Measurements from ENCODE around the gene DEPDC7.

DNA sequence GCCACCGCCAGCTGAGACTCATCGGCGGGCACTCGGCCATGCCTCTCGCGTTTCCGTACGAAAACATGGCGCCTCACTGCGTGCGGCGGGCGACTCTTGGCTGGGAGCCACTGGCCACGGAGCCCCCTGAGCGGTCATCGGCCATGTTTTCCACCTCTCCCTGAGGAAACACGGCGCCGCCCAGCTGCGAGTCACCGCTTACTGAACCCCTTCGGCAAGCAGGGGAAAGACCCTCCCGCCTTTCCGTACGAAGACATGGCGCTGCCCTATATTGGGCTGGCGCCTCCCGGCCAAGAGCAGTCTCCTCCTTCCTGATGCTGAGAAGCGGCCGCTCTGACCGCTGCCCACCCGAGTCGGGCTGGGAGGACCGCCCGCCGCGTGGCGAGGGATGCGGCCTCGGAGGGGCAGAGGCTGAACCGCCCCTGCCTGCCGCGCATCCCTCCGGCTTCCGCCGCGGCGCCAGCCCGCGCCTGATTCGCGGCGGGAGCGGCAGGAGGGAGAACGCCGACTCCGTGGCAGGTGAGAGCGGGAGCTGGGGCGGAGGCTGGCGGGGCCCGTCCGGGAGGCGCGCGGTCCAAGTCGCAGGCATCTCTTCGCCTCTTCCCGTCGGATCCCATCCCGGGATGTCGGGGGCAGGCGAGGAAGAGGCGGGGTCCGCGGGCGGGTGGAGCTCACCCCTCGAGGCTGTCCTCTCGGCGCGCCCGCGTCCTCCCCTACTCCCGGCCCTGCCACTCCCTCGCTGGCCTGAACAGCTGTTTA, 23.8 kb downstream of the DEPDC7 start, which contains the start of gene TCP11L1:
- no peak for TF ChIP-seq TAF1 (IDR thresholded peaks at IDR 0.05; ENCODE audit: low read depth)
- TF ChIP-seq, protein P1, sequence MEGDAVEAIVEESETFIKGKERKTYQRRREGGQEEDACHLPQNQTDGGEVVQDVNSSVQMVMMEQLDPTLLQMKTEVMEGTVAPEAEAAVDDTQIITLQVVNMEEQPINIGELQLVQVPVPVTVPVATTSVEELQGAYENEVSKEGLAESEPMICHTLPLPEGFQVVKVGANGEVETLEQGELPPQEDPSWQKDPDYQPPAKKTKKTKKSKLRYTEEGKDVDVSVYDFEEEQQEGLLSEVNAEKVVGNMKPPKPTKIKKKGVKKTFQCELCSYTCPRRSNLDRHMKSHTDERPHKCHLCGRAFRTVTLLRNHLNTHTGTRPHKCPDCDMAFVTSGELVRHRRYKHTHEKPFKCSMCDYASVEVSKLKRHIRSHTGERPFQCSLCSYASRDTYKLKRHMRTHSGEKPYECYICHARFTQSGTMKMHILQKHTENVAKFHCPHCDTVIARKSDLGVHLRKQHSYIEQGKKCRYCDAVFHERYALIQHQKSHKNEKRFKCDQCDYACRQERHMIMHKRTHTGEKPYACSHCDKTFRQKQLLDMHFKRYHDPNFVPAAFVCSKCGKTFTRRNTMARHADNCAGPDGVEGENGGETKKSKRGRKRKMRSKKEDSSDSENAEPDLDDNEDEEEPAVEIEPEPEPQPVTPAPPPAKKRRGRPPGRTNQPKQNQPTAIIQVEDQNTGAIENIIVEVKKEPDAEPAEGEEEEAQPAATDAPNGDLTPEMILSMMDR (IDR thresholded peaks at IDR 0.05; ENCODE audit: poor library complexity, severe bottlenecking) = no peak
- no peak for TF ChIP-seq EZH2 (IDR thresholded peaks at IDR 0.05; ENCODE audit: borderline replicate concordance, insufficient read depth, low read length, poor library complexity, severe bottlenecking)
- TF ChIP-seq, protein P2, sequence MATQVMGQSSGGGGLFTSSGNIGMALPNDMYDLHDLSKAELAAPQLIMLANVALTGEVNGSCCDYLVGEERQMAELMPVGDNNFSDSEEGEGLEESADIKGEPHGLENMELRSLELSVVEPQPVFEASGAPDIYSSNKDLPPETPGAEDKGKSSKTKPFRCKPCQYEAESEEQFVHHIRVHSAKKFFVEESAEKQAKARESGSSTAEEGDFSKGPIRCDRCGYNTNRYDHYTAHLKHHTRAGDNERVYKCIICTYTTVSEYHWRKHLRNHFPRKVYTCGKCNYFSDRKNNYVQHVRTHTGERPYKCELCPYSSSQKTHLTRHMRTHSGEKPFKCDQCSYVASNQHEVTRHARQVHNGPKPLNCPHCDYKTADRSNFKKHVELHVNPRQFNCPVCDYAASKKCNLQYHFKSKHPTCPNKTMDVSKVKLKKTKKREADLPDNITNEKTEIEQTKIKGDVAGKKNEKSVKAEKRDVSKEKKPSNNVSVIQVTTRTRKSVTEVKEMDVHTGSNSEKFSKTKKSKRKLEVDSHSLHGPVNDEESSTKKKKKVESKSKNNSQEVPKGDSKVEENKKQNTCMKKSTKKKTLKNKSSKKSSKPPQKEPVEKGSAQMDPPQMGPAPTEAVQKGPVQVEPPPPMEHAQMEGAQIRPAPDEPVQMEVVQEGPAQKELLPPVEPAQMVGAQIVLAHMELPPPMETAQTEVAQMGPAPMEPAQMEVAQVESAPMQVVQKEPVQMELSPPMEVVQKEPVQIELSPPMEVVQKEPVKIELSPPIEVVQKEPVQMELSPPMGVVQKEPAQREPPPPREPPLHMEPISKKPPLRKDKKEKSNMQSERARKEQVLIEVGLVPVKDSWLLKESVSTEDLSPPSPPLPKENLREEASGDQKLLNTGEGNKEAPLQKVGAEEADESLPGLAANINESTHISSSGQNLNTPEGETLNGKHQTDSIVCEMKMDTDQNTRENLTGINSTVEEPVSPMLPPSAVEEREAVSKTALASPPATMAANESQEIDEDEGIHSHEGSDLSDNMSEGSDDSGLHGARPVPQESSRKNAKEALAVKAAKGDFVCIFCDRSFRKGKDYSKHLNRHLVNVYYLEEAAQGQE (IDR thresholded peaks at IDR 0.05; ENCODE audit: borderline replicate concordance) = peak; percentile 54
- TF ChIP-seq RAD21 (conservative IDR thresholded peaks at IDR 0.05) = peak; percentile 23
- peak; percentile 28 for TF ChIP-seq EP300 (conservative IDR thresholded peaks at IDR 0.05; ENCODE audit: poor library complexity, severe bottlenecking)
- TF ChIP-seq POLR2AphosphoS5 (IDR thresholded peaks at IDR 0.05) = peak; percentile 77
